Measurements from ENCODE around the gene FAM174A.

GRCh38 chr5:100590867-100591266, 55.7 kb downstream of the FAM174A start:
- TF ChIP-seq EZH2phosphoT487 (IDR thresholded peaks at IDR 0.05; ENCODE audit: borderline replicate concordance, low read length): no peak
- no peak for TF ChIP-seq CTCF (conservative IDR thresholded peaks at IDR 0.05; ENCODE audit: low read depth, low read length)
